Neural cell (in vitro differentiated cells): Measurements from ENCODE around the gene C10orf90.

Source experiments
- CTCF ChIP-seq: fragments of 450-650 bp; IDR thresholded peaks from 2 replicates; pipeline ENCODE4 v1.5.1; 2014; ENCODE audit warnings: antibody characterized with exemption, mild to moderate bottlenecking, moderate library complexity; ENCODE audit not compliant: poor library complexity, severe bottlenecking
- EP300 ChIP-seq: fragments of 450-650 bp; conservative IDR thresholded peaks from 2 replicates; pipeline ENCODE4 v1.6.1; 2014; ENCODE audit warnings: antibody characterized with exemption, mild to moderate bottlenecking, moderate library complexity; ENCODE audit not compliant: poor library complexity, severe bottlenecking
- EZH2 ChIP-seq: fragments of 200-600, 300-800 bp; shearing (Covaris generic), sonication (generic); IDR thresholded peaks from 2 replicates; pipeline ENCODE4 v1.6.1; 2014; ENCODE audit warnings: antibody characterized with exemption, low read length, borderline replicate concordance, mild to moderate bottlenecking; ENCODE audit not compliant: insufficient read depth, poor library complexity, severe bottlenecking
- POLR2AphosphoS5 ChIP-seq: IDR thresholded peaks from 2 replicates; pipeline ENCODE4 v1.6.1; 2012
- REST ChIP-seq: IDR thresholded peaks from 2 replicates; pipeline ENCODE4 v1.6.1; 2012; ENCODE audit warnings: borderline replicate concordance
- SMC3 ChIP-seq: fragments of 450-650 bp; conservative IDR thresholded peaks from 2 replicates; pipeline ENCODE4 v1.6.1; 2014; ENCODE audit warnings: antibody characterized with exemption, mild to moderate bottlenecking, moderate library complexity; ENCODE audit not compliant: poor library complexity

GRCh38 chr10:126704649-126705048 is 34.2 kb upstream of the C10orf90 start:
- TF ChIP-seq POLR2AphosphoS5 (no peak), CTCF (no peak), REST (no peak), EZH2 (no peak), SMC3 (no peak), EP300 (no peak)
